SU-DHL-6 (cell line): ENCODE data around the gene SLC22A5.

Experiments used
- H2AFZ ChIP-seq: fragments of 200-600 bp; sonication (generic); 2 replicates; pipeline ENCODE4 v1.6.1; 2014; ENCODE audit warnings: low read depth, mild to moderate bottlenecking, moderate library complexity, mixed read lengths, antibody characterized with exemption, low read length; ENCODE audit not compliant: severe bottlenecking
- H3F3A ChIP-seq: fragments of 200-600 bp; shearing (Covaris generic); 2 replicates; pipeline ENCODE4 v1.6.0; 2016; ENCODE audit warnings: antibody characterized with exemption, mild to moderate bottlenecking; ENCODE audit not compliant: insufficient read depth
- H3K27ac ChIP-seq: fragments of 200-600 bp; sonication (generic); 2 replicates; pipeline ENCODE4 v1.5.1; 2016; ENCODE audit warnings: low read depth, mild to moderate bottlenecking, low read length, moderate library complexity, mixed read lengths
- H3K27me3 ChIP-seq: fragments of 200-600 bp; sonication (generic), shearing (Covaris generic); 2 replicates; pipeline ENCODE4 v1.6.0; 2014; ENCODE audit warnings: mild to moderate bottlenecking, low read length
- H3K36me3 ChIP-seq: fragments of 200-600 bp; sonication (generic); 2 replicates; pipeline ENCODE4 v1.6.1; 2014; ENCODE audit warnings: mild to moderate bottlenecking, low read length, mixed read lengths
- H3K4me2 ChIP-seq: fragments of 300-600, 200-600 bp; shearing (Covaris generic), sonication (generic); 2 replicates; pipeline ENCODE4 v1.6.0; 2014; ENCODE audit warnings: low read length, low read depth, mild to moderate bottlenecking; ENCODE audit not compliant: poor library complexity, severe bottlenecking
- H3K4me3 ChIP-seq: fragments of 200-600 bp; sonication (generic); 2 replicates; pipeline ENCODE4 v1.5.1; 2014; ENCODE audit warnings: antibody characterized with exemption, low read length, mild to moderate bottlenecking, mixed read lengths; ENCODE audit not compliant: insufficient read depth, poor library complexity, severe bottlenecking
- H3K79me2 ChIP-seq: fragments of 200-600 bp; sonication (generic); 2 replicates; pipeline ENCODE4 v1.6.1; 2014; ENCODE audit warnings: mild to moderate bottlenecking, low read length, moderate library complexity; ENCODE audit not compliant: insufficient read depth
- H3K9ac ChIP-seq: fragments of 200-600 bp; sonication (generic); 2 replicates; pipeline ENCODE4 v1.7.0; 2014; ENCODE audit warnings: mild to moderate bottlenecking, low read length
- H3K9me2 ChIP-seq: fragments of 200-600 bp; sonication (generic); replicated peaks from 2 replicates; pipeline ENCODE4 v1.6.1; 2014; ENCODE audit warnings: low read length; ENCODE audit not compliant: insufficient read depth
- H3K9me3 ChIP-seq: fragments of 200-600 bp; sonication (generic); 2 replicates; pipeline ENCODE4 v1.6.1; 2014; ENCODE audit warnings: low read length, mixed read lengths; ENCODE audit not compliant: insufficient read depth
- H4K20me1 ChIP-seq: fragments of 200-600 bp; sonication (generic); 2 replicates; pipeline ENCODE4 v1.6.1; 2014; ENCODE audit warnings: low read depth, mild to moderate bottlenecking, antibody characterized with exemption, low read length, moderate library complexity, mixed read lengths
- EZH2phosphoT487 ChIP-seq: fragments of 200-600 bp; sonication (generic), shearing (Covaris generic); conservative IDR thresholded peaks from 2 replicates; pipeline ENCODE4 v1.6.1; 2018; ENCODE audit warnings: mild to moderate bottlenecking, antibody characterized with exemption, low read length, moderate library complexity, mixed read lengths
- TF ChIP-seq, protein P1 (sequence below): fragments of 200-600 bp; sonication (generic); IDR thresholded peaks from one replicate; pipeline ENCODE4 v1.5.1; 2017; ENCODE audit warnings: antibody characterized with exemption, mild to moderate bottlenecking, low read length, moderate library complexity; ENCODE audit not compliant: insufficient read depth, poor library complexity, severe bottlenecking

The SLC22A5 gene

DNA sequence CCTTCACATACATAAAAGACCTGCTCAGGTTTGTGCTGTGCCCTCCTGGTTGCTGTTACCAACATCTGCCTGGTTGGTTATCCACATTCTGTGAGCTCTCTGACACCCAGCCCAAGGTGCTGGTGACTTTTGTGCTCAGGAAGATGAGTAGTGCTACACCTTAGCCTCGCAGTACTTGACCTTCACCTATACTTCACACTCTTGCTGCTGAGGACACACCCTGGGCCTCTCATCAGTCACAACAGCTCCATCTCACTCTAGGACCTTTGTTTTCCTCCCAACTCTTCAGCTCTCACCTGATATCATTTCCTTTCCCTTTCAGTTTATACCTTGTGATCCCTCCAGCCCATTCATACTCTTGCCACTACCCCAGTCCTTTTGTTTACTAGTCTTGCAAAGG is 10.7 kb upstream of the SLC22A5 start:
- H3K27ac ChIP-seq: no peak overlapping the region
- H3K9me3 ChIP-seq: no peaks in the 10 kb centered on the region
- H3K36me3 ChIP-seq: no peaks in the 10 kb centered on the region
- no peak overlapping the region for H3K4me2 ChIP-seq
- H4K20me1 ChIP-seq: no peaks in the 10 kb centered on the region
- H3K9me2 ChIP-seq: no peaks in the 10 kb centered on the region
- H3K27me3 ChIP-seq: no peaks in the 10 kb centered on the region
- H3K79me2 ChIP-seq: no peaks in the 10 kb centered on the region
- TF ChIP-seq, protein P1, sequence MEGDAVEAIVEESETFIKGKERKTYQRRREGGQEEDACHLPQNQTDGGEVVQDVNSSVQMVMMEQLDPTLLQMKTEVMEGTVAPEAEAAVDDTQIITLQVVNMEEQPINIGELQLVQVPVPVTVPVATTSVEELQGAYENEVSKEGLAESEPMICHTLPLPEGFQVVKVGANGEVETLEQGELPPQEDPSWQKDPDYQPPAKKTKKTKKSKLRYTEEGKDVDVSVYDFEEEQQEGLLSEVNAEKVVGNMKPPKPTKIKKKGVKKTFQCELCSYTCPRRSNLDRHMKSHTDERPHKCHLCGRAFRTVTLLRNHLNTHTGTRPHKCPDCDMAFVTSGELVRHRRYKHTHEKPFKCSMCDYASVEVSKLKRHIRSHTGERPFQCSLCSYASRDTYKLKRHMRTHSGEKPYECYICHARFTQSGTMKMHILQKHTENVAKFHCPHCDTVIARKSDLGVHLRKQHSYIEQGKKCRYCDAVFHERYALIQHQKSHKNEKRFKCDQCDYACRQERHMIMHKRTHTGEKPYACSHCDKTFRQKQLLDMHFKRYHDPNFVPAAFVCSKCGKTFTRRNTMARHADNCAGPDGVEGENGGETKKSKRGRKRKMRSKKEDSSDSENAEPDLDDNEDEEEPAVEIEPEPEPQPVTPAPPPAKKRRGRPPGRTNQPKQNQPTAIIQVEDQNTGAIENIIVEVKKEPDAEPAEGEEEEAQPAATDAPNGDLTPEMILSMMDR: no peak
- no peak for TF ChIP-seq EZH2phosphoT487
- no peak overlapping the region for H3K9ac ChIP-seq
- no peaks in the 10 kb centered on the region for H3F3A ChIP-seq
- no peak overlapping the region for H3K4me3 ChIP-seq
- H2AFZ ChIP-seq: no peak overlapping the region

DNA sequence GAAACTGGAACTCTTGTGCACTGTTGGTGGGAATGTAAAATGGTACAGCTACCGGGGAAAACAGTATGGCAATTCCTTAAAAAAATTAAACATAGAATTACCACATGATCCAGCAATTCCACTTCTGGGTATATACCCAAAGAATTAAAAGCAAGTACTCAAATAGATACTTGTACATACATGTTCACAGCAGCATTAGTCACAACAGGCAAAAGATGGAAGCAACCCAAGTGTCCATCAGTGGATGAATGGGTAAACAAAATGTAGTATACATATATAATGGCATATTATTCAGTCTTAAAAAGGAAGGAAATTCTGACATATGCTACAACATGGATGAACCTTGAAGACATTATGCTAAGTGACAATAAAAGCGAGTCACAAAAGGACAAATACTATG is 7.4 kb upstream of the SLC22A5 start:
- no peak overlapping the region for H3K9ac ChIP-seq
- H4K20me1 ChIP-seq: no peaks in the 10 kb centered on the region
- no peaks in the 10 kb centered on the region for H3K36me3 ChIP-seq
- H3K27me3 ChIP-seq: no peaks in the 10 kb centered on the region
- no peaks in the 10 kb centered on the region for H3K9me2 ChIP-seq
- H3K27ac ChIP-seq: no peak overlapping the region
- no peaks in the 10 kb centered on the region for H3K9me3 ChIP-seq
- no peak for TF ChIP-seq EZH2phosphoT487
- TF ChIP-seq, protein P1: no peak
- no peaks in the 10 kb centered on the region for H3F3A ChIP-seq
- no peak overlapping the region for H2AFZ ChIP-seq
- H3K4me3 ChIP-seq: no peak overlapping the region
- H3K79me2 ChIP-seq: no peaks in the 10 kb centered on the region
- H3K4me2 ChIP-seq: no peak overlapping the region

DNA sequence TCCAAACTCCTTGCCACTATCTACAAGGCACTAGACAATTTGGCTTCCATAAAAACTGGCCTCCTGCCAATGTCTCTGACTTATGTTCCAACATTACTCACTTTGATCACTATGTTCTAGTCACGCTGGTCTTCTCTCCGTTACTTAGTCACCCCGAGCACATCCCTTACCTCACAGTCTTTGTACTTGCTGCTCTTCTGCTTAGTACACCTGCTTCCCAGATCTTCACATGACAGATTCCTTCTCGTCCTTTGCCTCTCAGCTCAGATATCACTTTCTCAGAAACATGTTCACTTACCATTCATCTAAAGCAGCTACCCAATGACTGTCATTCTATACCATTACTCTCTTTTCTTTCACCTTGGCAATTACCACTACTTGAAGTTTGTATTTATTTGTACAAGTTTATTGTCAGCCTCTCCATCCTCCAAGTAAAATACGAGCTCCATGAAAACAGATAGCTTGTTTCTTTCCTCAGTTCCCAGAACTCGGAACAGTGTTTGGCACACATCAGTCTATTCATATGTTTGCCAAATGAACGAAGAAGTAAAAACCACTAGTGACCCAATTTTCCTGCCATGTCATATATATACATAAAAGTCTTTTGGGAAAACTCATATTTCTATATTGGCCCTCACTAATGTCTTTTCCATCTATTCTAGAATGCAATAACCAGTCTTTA is 5.9 kb upstream of the SLC22A5 start:
- no peak overlapping the region for H3K9ac ChIP-seq
- H3K36me3 ChIP-seq: no peaks in the 10 kb centered on the region
- TF ChIP-seq, protein P1: no peak
- no peak for TF ChIP-seq EZH2phosphoT487
- H3K9me2 ChIP-seq: no peaks in the 10 kb centered on the region
- no peak overlapping the region for H3K4me3 ChIP-seq
- H3F3A ChIP-seq: no peaks in the 10 kb centered on the region
- no peak overlapping the region for H3K4me2 ChIP-seq
- H3K27me3 ChIP-seq: no peaks in the 10 kb centered on the region
- H4K20me1 ChIP-seq: no peaks in the 10 kb centered on the region
- no peak overlapping the region for H2AFZ ChIP-seq
- no peaks in the 10 kb centered on the region for H3K9me3 ChIP-seq
- H3K27ac ChIP-seq: no peak overlapping the region
- no peaks in the 10 kb centered on the region for H3K79me2 ChIP-seq
